ENCODE measurements around the gene SETDB2. TPM values are rescaled to one million over a fixed set of nuclear protein-coding genes. Genes with fewer than 3 reads are reported as not detected.

Gene SETDB2
- total and polyA plus RNA-seq, 2 donors (not counting 3 experiments of a cell fraction or from before 2014, with no cell fraction given) = 1.5 to 5.6 TPM

DNA sequence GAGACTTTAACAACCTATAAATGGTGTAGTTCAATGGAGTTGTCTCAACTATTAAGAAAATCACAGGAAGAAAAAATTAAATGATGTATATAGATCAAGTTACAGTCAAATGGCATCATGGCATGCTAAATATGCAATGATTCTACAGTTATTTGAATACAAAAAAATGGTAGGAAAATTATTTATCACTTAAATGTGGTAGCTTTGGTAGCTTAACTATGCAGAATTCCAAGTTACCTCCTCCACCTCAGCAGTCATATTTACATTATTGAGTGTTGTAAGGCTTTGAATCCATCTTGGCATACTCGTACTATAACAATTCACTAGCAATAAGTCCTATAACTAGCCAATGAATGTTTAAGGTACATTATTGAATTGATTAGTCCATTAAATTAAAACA is 37.0 kb upstream of the SETDB2 start:
- no peak overlapping the region for H2AFZ ChIP-seq (ENCODE audit: low read depth, low read length)
- H3K4me1 ChIP-seq (ENCODE audit: control insufficient read depth, extremely low read depth, insufficient read depth, low read length) = no peaks in the 10 kb centered on the region
- H4K20me1 ChIP-seq (replicated peaks; ENCODE audit: control insufficient read depth, extremely low read depth, insufficient read depth, low read length) = no peaks in the 10 kb centered on the region
- ChIA-PET CTCF (no interaction called here), POLR2A (no interaction called here)
- H3K9ac ChIP-seq (replicated peaks; ENCODE audit: extremely low read depth, insufficient read depth, low read length) = no peak overlapping the region
- H3K9me1 ChIP-seq (replicated peaks; ENCODE audit: control insufficient read depth, extremely low read depth, insufficient read depth, low read length) = no peaks in the 10 kb centered on the region
- no peak overlapping the region for H3K4me2 ChIP-seq (ENCODE audit: insufficient read depth, low read length)
- no peaks in the 10 kb centered on the region for H3K79me2 ChIP-seq (ENCODE audit: control insufficient read depth, insufficient read depth, low read length)
- no peaks in the 10 kb centered on the region for H3K27me3 ChIP-seq (ENCODE audit: control insufficient read depth in 2 of 2, insufficient read depth in 2 of 2, low read length in 2 of 2)
- no peak overlapping the region for H3K27ac ChIP-seq (ENCODE audit: insufficient read depth, low read depth, low read length)
- BruUV-seq (replicated peaks) = no TSS peak
- dilution Hi-C loops (cut with MboI; ENCODE audit: extremely low pct_ligation_motif_present, low sequenced_read_pairs) (no loop called here), intact Hi-C loops (cut with micrococcal nuclease) (no loop called here)
- H3K4me3 ChIP-seq (replicated peaks in 1 of 3; ENCODE audit: insufficient read depth in 1 of 3, low read depth in 1 of 3, low read length in 3 of 3) = no peak overlapping the region
- H3K9me3 ChIP-seq (replicated peaks; ENCODE audit: control insufficient read depth, insufficient read depth, low read length) = no peaks in the 10 kb centered on the region
- FAIRE-seq (no peak), DNase-seq (ENCODE audit: low read depth, low spot score) (no peak)
- H3K36me3 ChIP-seq (ENCODE audit: control insufficient read depth in 2 of 2, extremely low read depth in 1 of 2, insufficient read depth in 2 of 2, low read length in 2 of 2) = no peaks in the 10 kb centered on the region
- TF ChIP-seq, protein P1, sequence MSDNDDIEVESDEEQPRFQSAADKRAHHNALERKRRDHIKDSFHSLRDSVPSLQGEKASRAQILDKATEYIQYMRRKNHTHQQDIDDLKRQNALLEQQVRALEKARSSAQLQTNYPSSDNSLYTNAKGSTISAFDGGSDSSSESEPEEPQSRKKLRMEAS (IDR thresholded peaks at IDR 0.05; ENCODE audit: insufficient read depth, insufficient read length) = no peak
- TF ChIP-seq POLR2AphosphoS5 (IDR thresholded peaks at IDR 0.05; ENCODE audit: insufficient read depth, low read depth, low read length) = no peak
- no peak for TF ChIP-seq FOS (IDR thresholded peaks at IDR 0.05; ENCODE audit: borderline replicate concordance, insufficient read depth, low read length)
- no peak for TF ChIP-seq EZH2 (IDR thresholded peaks at IDR 0.05; ENCODE audit: borderline replicate concordance, low read depth, low read length, severe bottlenecking)
- TF ChIP-seq, protein P2, sequence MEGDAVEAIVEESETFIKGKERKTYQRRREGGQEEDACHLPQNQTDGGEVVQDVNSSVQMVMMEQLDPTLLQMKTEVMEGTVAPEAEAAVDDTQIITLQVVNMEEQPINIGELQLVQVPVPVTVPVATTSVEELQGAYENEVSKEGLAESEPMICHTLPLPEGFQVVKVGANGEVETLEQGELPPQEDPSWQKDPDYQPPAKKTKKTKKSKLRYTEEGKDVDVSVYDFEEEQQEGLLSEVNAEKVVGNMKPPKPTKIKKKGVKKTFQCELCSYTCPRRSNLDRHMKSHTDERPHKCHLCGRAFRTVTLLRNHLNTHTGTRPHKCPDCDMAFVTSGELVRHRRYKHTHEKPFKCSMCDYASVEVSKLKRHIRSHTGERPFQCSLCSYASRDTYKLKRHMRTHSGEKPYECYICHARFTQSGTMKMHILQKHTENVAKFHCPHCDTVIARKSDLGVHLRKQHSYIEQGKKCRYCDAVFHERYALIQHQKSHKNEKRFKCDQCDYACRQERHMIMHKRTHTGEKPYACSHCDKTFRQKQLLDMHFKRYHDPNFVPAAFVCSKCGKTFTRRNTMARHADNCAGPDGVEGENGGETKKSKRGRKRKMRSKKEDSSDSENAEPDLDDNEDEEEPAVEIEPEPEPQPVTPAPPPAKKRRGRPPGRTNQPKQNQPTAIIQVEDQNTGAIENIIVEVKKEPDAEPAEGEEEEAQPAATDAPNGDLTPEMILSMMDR (IDR thresholded peaks at IDR 0.05; ENCODE audit: extremely low read depth in 1 of 2, insufficient read depth in 1 of 2, low read depth in 1 of 2, low read length in 2 of 2) = no peak
- no peak for TF ChIP-seq JUN (IDR thresholded peaks at IDR 0.05; ENCODE audit: borderline replicate concordance, insufficient read depth, insufficient read length, low read depth)
- TF ChIP-seq MYC (IDR thresholded peaks at IDR 0.05; ENCODE audit: low read depth, low read length) = no peak
- no peak for TF ChIP-seq POLR2A (IDR thresholded peaks at IDR 0.05; ENCODE audit: low read depth, low read length)
- no peak for TF ChIP-seq GATA2 (IDR thresholded peaks at IDR 0.05; ENCODE audit: insufficient read depth, insufficient read length, low read depth, low read length)
